Colonic mucosa (tissue), 4 donors: Measurements from ENCODE around the gene CDH4. TPM values are rescaled to one million over a fixed set of nuclear protein-coding genes. Genes with fewer than 3 reads are reported as not detected.

ENCODE experiments used
- DNase-seq: peaks from one replicate; pipeline ENCODE4 v3.0.0-alpha.2; 2020
- H3K27ac ChIP-seq: fragments of 200-600 bp; one replicate; pipeline ENCODE4 v1.8.0; 2021
- H3K27me3 ChIP-seq: fragments of 200-600 bp; one replicate; pipeline ENCODE4 v1.8.0; 2021
- H3K36me3 ChIP-seq: fragments of 200-600 bp; one replicate; pipeline ENCODE4 v1.8.0; 2021
- H3K4me1 ChIP-seq: fragments of 200-600 bp; one replicate; pipeline ENCODE4 v1.8.0; 2021; ENCODE audit warnings: mild to moderate bottlenecking
- H3K4me3 ChIP-seq: fragments of 200-600 bp; one replicate; pipeline ENCODE4 v1.8.0; 2021
- H3K9ac ChIP-seq, 2 donors: one replicate each; pipeline ENCODE4 v1.7.0; 2013; ENCODE audit warnings: control low read depth in 2 of 2, low read depth in 2 of 2, low read length in 2 of 2
- H3K9me3 ChIP-seq: fragments of 200-600 bp; one replicate; pipeline ENCODE4 v1.8.0; 2021
- intact Hi-C: fragments of 100-400 bp; cut with DNase I; formaldehyde crosslinking; loops from one replicate; pipeline ENCODE4 v1.14.1; 2022
- total RNA-seq, 2 donors: library from RNA; stranded (reverse); fragmentation: NEBNext Ultra II Directional in 1 of 2; extraction: Animal tissue kit (Norgen Biotek cat#: 25700) in 1 of 2; gene quantifications; one replicate each; pipeline ENCODE4 v1.2.1, GENCODE V29; 2021
- TF ChIP-seq, protein P1 (sequence below): fragments of 200-600 bp; IDR thresholded peaks from one replicate; pipeline ENCODE4 v1.8.0; 2022; ENCODE audit warnings: antibody characterized with exemption, mild to moderate bottlenecking
- donor health status: healthy.
- donor health status: DM: no; HTN: no; CAD: no.
- donor health status: DM: no; HTN: no; CAD: no.

CDH4 gene
- total RNA-seq, 2 donors from 2014 or later = 0.08 TPM; not detected in 1

DNA sequence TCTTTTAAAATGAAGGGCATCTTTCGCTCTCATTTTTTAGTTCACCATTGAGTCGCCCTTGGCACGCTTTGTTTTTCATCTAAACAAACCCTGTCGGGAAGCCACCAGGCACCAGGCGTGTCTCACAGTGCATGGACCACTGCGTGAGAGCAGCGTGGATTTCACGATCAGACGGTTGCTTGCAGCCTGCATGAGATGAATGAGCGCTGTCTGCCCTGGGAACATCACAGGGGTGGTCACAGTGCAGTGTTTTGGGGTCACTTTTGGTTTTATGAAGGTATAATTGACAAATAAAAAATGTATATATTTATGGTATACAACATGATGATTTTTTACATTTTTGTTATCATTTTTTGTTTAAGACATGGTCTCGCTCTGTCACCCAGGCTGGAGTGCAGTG lies 61.3 kb downstream of the CDH4 start:
- intact Hi-C loops = no loop called here
- no peaks in the 10 kb centered on the region for H3K36me3 ChIP-seq
- DNase-seq = no peak
- H3K27ac ChIP-seq = no peak overlapping the region
- no peaks in the 10 kb centered on the region for H3K27me3 ChIP-seq
- H3K4me1 ChIP-seq = no peaks in the 10 kb centered on the region
- no peak overlapping the region for H3K9ac ChIP-seq
- no peaks in the 10 kb centered on the region for H3K9me3 ChIP-seq
- TF ChIP-seq, protein P1, sequence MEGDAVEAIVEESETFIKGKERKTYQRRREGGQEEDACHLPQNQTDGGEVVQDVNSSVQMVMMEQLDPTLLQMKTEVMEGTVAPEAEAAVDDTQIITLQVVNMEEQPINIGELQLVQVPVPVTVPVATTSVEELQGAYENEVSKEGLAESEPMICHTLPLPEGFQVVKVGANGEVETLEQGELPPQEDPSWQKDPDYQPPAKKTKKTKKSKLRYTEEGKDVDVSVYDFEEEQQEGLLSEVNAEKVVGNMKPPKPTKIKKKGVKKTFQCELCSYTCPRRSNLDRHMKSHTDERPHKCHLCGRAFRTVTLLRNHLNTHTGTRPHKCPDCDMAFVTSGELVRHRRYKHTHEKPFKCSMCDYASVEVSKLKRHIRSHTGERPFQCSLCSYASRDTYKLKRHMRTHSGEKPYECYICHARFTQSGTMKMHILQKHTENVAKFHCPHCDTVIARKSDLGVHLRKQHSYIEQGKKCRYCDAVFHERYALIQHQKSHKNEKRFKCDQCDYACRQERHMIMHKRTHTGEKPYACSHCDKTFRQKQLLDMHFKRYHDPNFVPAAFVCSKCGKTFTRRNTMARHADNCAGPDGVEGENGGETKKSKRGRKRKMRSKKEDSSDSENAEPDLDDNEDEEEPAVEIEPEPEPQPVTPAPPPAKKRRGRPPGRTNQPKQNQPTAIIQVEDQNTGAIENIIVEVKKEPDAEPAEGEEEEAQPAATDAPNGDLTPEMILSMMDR = no peak
- no peak overlapping the region for H3K4me3 ChIP-seq

DNA sequence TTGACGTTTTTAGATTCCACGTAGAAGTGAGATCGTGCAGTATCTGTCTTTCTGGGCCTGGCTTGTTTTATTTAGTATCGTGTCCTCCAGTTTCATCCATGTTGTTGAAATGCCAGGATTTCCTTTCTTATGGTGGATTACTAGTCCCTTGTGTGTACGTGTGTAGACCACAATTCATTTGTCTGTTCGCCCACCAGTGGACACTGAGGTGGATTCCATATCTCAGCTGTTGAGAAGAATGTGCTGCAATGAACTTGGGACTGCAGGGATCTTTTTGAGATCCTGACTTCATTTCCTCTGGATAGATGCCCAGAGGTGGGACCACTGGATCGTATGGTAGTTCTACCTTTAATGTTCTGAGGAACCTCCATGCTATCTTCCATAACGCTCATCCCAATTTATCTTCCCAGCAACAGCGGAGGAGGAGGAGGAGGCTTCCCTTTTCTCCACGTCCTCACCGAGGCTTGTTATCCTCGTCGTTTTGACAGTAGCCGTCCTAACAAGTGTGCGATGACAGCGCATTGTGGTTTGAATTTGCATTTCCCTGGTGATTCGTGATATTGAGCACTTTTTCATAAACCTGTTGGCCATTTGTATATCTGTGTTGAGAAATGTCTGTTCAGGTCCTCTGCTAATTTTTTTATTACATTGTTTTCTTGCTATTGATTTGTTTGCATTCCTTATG lies 62.4 kb downstream of the CDH4 start:
- intact Hi-C loops = no loop called here
- Histone ChIP-seq H3K4me1 (no peaks in the 10 kb centered on the region), H3K4me3 (no peak overlapping the region), H3K27ac (no peak overlapping the region), H3K9ac (no peak overlapping the region), H3K36me3 (no peaks in the 10 kb centered on the region), H3K27me3 (no peaks in the 10 kb centered on the region), H3K9me3 (no peaks in the 10 kb centered on the region)
- TF ChIP-seq, protein P1 = no peak
- DNase-seq = no peak

GRCh38 chr20:61315319-61315718 lies 63.3 kb downstream of the CDH4 start:
- Histone ChIP-seq H3K36me3 (no peaks in the 10 kb centered on the region), H3K27ac (no peak overlapping the region), H3K27me3 (no peaks in the 10 kb centered on the region), H3K4me3 (no peak overlapping the region), H3K9ac (no peak overlapping the region), H3K4me1 (no peaks in the 10 kb centered on the region), H3K9me3 (no peaks in the 10 kb centered on the region)
- TF ChIP-seq, protein P1 = no peak
- no peak for DNase-seq
- intact Hi-C loops = no loop called here

GRCh38 chr20:61316346-61316745 lies 64.3 kb downstream of the CDH4 start:
- H3K27me3 ChIP-seq = no peaks in the 10 kb centered on the region
- H3K4me1 ChIP-seq = no peaks in the 10 kb centered on the region
- no peaks in the 10 kb centered on the region for H3K36me3 ChIP-seq
- H3K27ac ChIP-seq = no peak overlapping the region
- no peak for DNase-seq
- H3K9me3 ChIP-seq = no peaks in the 10 kb centered on the region
- intact Hi-C loops = no loop called here
- H3K4me3 ChIP-seq = no peak overlapping the region
- TF ChIP-seq, protein P1 = no peak
- H3K9ac ChIP-seq = no peak overlapping the region

DNA sequence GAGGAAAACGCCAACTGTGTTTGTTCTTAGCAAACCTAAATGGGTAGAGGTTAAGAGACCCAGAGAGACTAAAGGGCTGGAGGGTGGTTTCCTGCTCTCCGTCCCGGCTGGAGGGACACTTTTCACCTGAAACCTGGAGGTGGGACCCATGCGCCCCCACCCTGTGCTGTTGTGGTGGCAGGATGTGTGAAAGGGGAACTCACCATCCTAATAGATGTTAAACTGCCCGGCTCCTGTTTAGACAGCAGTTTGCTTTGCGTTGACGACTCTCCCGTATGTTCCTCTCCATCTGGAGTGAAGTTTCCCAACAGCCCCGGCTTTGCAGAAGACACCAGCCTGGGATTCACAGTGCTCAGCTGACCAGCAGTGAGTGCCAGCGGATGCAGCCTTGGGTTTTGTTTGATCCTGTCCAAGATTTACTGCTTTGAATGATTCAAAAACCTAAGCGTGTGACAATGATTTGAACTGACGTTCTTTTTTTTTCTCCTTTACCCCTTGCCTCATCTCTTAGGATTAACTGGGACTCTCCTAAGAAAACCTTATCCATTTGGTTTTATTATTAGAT lies 66.0 kb downstream of the CDH4 start:
- Histone ChIP-seq H3K9me3 (no peaks in the 10 kb centered on the region), H3K9ac (no peak overlapping the region), H3K4me3 (no peak overlapping the region), H3K4me1 (no peaks in the 10 kb centered on the region), H3K27me3 (no peaks in the 10 kb centered on the region), H3K27ac (no peak overlapping the region), H3K36me3 (no peaks in the 10 kb centered on the region)
- TF ChIP-seq, protein P1 = no peak
- intact Hi-C loops = no loop called here
- DNase-seq = no peak
